Cardiac muscle cell (in vitro differentiated cells and primary cell): ENCODE measurements around the gene SLC39A2. TPM values are rescaled to one million over a fixed set of nuclear protein-coding genes. Genes with fewer than 3 reads are reported as not detected.

ENCODE experiments used
- DNase-seq, 2 donors: peaks; one replicate each; pipeline versions ENCODE4 v3.0.0 to v3.0.0-alpha.2; 2010 to 2017; ENCODE audit warnings: low read depth in 1 of 2, low spot score in 1 of 2
- H3K27ac ChIP-seq: fragments of 200-600 bp; sonication (generic); 2 replicates; pipeline ENCODE4 v1.5.1; 2016
- H3K27me3 ChIP-seq: fragments of 200-600 bp; sonication (generic); 2 replicates; pipeline ENCODE4 v1.6.0; 2016; ENCODE audit warnings: control low read depth
- H3K36me3 ChIP-seq: fragments of 200-600 bp; sonication (generic); 2 replicates; pipeline ENCODE4 v1.5.1; 2016; ENCODE audit warnings: control low read depth
- H3K4me1 ChIP-seq: fragments of 200-600 bp; sonication (generic); 2 replicates; pipeline ENCODE4 v1.8.1; 2017; ENCODE audit warnings: low read depth, mild to moderate bottlenecking, mixed run types
- H3K4me3 ChIP-seq: fragments of 200-600 bp; sonication (generic); 2 replicates; pipeline ENCODE4 v1.5.1; 2016; ENCODE audit warnings: mild to moderate bottlenecking
- H3K9me3 ChIP-seq: fragments of 200-600 bp; sonication (generic); 2 replicates; pipeline ENCODE4 v1.5.1; 2017; ENCODE audit warnings: low read depth, mild to moderate bottlenecking, control low read depth
- CTCF ChIP-seq: IDR thresholded peaks from 2 replicates; pipeline ENCODE4 v1.5.1; 2012; ENCODE audit warnings: low read depth, mild to moderate bottlenecking, low read length
- polyA plus RNA-seq: library from polyadenylated mRNA; unstranded; fragments of >200 nt; fragmentation: Nextera tagmentation; extraction: Ambion mirVana; gene quantifications from 2 replicates; pipeline ENCODE4 v1.2.1, GENCODE V29; 2016
- total RNA-seq: library from RNA; depleted of rRNA; stranded (reverse); fragments of >200 nt; gene quantifications from 2 replicates; pipeline ENCODE4 v1.2.3, GENCODE V29; 2016

SLC39A2 gene
- total and polyA plus RNA-seq, 2 experiments from 2014 or later: not detected

GRCh38 chr14:21048638-21049037 is 49.5 kb downstream of the SLC39A2 start:
- Histone ChIP-seq H3K36me3 (no peaks in the 10 kb centered on the region), H3K4me1 (no peaks in the 10 kb centered on the region), H3K4me3 (no peak overlapping the region), H3K27ac (no peak overlapping the region), H3K27me3 (no peaks in the 10 kb centered on the region), H3K9me3 (no peaks in the 10 kb centered on the region)
- TF ChIP-seq CTCF: no peak
- no peak for DNase-seq

GRCh38 chr14:21049271-21049673 is 50.2 kb downstream of the SLC39A2 start:
- H3K4me3 ChIP-seq: no peak overlapping the region
- H3K27ac ChIP-seq: no peak overlapping the region
- H3K9me3 ChIP-seq: no peaks in the 10 kb centered on the region
- DNase-seq: peak in 1 of 2 donors; percentile 56
- H3K4me1 ChIP-seq: no peaks in the 10 kb centered on the region
- H3K27me3 ChIP-seq: no peaks in the 10 kb centered on the region
- H3K36me3 ChIP-seq: no peaks in the 10 kb centered on the region
- no peak for TF ChIP-seq CTCF

GRCh38 chr14:21050597-21050996 is 51.5 kb downstream of the SLC39A2 start:
- DNase-seq: no peak
- no peaks in the 10 kb centered on the region for H3K9me3 ChIP-seq
- no peak for TF ChIP-seq CTCF
- no peak overlapping the region for H3K27ac ChIP-seq
- H3K4me1 ChIP-seq: no peaks in the 10 kb centered on the region
- H3K27me3 ChIP-seq: no peaks in the 10 kb centered on the region
- H3K36me3 ChIP-seq: no peaks in the 10 kb centered on the region
- H3K4me3 ChIP-seq: no peak overlapping the region

Other genes with a start within 250 kb of the SLC39A2 start
- 1.8 TPM in 1 of 2 replicates, not detected in the other for gene EDDM3B, start 230.9 kb upstream of the SLC39A2 start, total RNA-seq
- 0.26 and 5.2 TPM in 2 replicates for gene EDDM3B, start 230.9 kb upstream of the SLC39A2 start, polyA plus RNA-seq
- gene RNASE6, start 218.0 kb upstream of the SLC39A2 start, total RNA-seq: not detected in 2 replicates
- 0.60 TPM in 1 of 2 replicates, not detected in the other for gene RNASE6, start 218.0 kb upstream of the SLC39A2 start, polyA plus RNA-seq
- 1.3 and 3.6 TPM in 2 replicates for gene RNASE1, start 196.4 kb upstream of the SLC39A2 start, total RNA-seq
- 2.5 and 5.7 TPM in 2 replicates for gene RNASE1, start 196.4 kb upstream of the SLC39A2 start, polyA plus RNA-seq
- not detected in 2 replicates for gene RNASE3, start 107.9 kb upstream of the SLC39A2 start, total RNA-seq
- not detected in 2 replicates for gene RNASE3, start 107.9 kb upstream of the SLC39A2 start, polyA plus RNA-seq
- not detected in 2 replicates for gene RNASE2, start 43.8 kb upstream of the SLC39A2 start, total RNA-seq
- not detected in 2 replicates for gene RNASE2, start 43.8 kb upstream of the SLC39A2 start, polyA plus RNA-seq
- 152 and 172 TPM in 2 replicates for gene METTL17, start 9.3 kb upstream of the SLC39A2 start, total RNA-seq
- gene METTL17, start 9.3 kb upstream of the SLC39A2 start, polyA plus RNA-seq: 122 and 127 TPM in 2 replicates
- gene NDRG2, start 25.8 kb downstream of the SLC39A2 start, total RNA-seq: 218 and 234 TPM in 2 replicates
- gene NDRG2, start 25.8 kb downstream of the SLC39A2 start, polyA plus RNA-seq: 386 and 423 TPM in 2 replicates
- gene TPPP2, start 30.9 kb downstream of the SLC39A2 start, total RNA-seq: 0.92 TPM in 1 of 2 replicates, not detected in the other
- 0.39 and 1.9 TPM in 2 replicates for gene TPPP2, start 30.9 kb downstream of the SLC39A2 start, polyA plus RNA-seq
- not detected in 2 replicates for gene RNASE13, start 35.5 kb downstream of the SLC39A2 start, total RNA-seq
- 0.84 TPM in 1 of 2 replicates, not detected in the other for gene RNASE13, start 35.5 kb downstream of the SLC39A2 start, polyA plus RNA-seq
- not detected in 2 replicates for gene RNASE7, start 43.1 kb downstream of the SLC39A2 start, total RNA-seq
- not detected in 2 replicates for gene RNASE7, start 43.1 kb downstream of the SLC39A2 start, polyA plus RNA-seq
- not detected in 2 replicates for gene RNASE8, start 58.5 kb downstream of the SLC39A2 start, total RNA-seq
- gene RNASE8, start 58.5 kb downstream of the SLC39A2 start, polyA plus RNA-seq: not detected in 2 replicates
- 32.9 and 41.7 TPM in 2 replicates for gene ARHGEF40, start 71.0 kb downstream of the SLC39A2 start, total RNA-seq
- gene ARHGEF40, start 71.0 kb downstream of the SLC39A2 start, polyA plus RNA-seq: 26.4 and 31.6 TPM in 2 replicates
- 143 and 154 TPM in 2 replicates for gene ZNF219, start 99.4 kb downstream of the SLC39A2 start, total RNA-seq
- gene ZNF219, start 99.4 kb downstream of the SLC39A2 start, polyA plus RNA-seq: 49.5 and 77.0 TPM in 2 replicates
- 0.46 and 1.2 TPM in 2 replicates for gene TMEM253, start 101.8 kb downstream of the SLC39A2 start, total RNA-seq
- gene TMEM253, start 101.8 kb downstream of the SLC39A2 start, polyA plus RNA-seq: 1.3 and 2.4 TPM in 2 replicates
- not detected in 2 replicates for gene OR5AU1, start 156.8 kb downstream of the SLC39A2 start, total RNA-seq
- not detected in 2 replicates for gene OR5AU1, start 156.8 kb downstream of the SLC39A2 start, polyA plus RNA-seq